ENCODE measurements around the gene KRT80.

The KRT80 gene

GRCh38 chr12:52169886-52170285 is 21.9 kb downstream of the KRT80 start:
- no peak for DNase-seq (ENCODE audit: low read depth, low spot score)
- H3K4me3 ChIP-seq (ENCODE audit: low read depth, low read length): no peak overlapping the region
- in situ Hi-C loops (cut with HindIII; ENCODE audit: low sequenced_read_pairs): no loop called here
- TF ChIP-seq, protein P1, sequence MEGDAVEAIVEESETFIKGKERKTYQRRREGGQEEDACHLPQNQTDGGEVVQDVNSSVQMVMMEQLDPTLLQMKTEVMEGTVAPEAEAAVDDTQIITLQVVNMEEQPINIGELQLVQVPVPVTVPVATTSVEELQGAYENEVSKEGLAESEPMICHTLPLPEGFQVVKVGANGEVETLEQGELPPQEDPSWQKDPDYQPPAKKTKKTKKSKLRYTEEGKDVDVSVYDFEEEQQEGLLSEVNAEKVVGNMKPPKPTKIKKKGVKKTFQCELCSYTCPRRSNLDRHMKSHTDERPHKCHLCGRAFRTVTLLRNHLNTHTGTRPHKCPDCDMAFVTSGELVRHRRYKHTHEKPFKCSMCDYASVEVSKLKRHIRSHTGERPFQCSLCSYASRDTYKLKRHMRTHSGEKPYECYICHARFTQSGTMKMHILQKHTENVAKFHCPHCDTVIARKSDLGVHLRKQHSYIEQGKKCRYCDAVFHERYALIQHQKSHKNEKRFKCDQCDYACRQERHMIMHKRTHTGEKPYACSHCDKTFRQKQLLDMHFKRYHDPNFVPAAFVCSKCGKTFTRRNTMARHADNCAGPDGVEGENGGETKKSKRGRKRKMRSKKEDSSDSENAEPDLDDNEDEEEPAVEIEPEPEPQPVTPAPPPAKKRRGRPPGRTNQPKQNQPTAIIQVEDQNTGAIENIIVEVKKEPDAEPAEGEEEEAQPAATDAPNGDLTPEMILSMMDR (IDR thresholded peaks at IDR 0.05; ENCODE audit: low read depth, low read length): no peak

- peak; percentile 62 for DNase-seq (ENCODE audit: low read depth, low spot score)
- TF ChIP-seq, protein P1 (IDR thresholded peaks at IDR 0.05; ENCODE audit: low read depth, low read length): no peak
- in situ Hi-C loops (cut with HindIII; ENCODE audit: low sequenced_read_pairs): no loop called here
- no peak overlapping the region for H3K4me3 ChIP-seq (ENCODE audit: low read depth, low read length)
Observed at GRCh38 chr12:52168019-52168717, 23.6 kb downstream of the KRT80 start.

DNA sequence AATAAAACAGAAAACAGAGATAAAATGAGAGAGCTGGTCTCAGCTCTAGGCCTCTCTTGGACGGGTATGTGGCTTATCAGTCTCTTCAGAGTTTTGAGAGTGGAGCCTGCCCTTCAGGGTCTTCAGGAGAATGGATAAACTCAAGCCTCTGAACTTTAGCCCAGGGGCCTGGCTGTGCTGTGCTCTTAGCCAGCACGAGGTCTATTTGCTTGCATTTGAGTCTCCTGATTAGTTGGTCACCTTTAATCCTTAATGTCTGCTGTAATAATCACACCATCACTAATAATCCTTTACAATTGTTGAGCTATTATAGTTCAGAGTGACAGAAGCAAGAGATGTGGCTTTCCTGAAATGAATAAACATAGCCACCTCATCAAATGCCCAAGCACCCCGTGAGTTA is 24.3 kb downstream of the KRT80 start:
- in situ Hi-C loops (cut with HindIII; ENCODE audit: low sequenced_read_pairs): no loop called here
- DNase-seq (ENCODE audit: low read depth, low spot score): no peak
- H3K4me3 ChIP-seq (ENCODE audit: low read depth, low read length): no peak overlapping the region
- TF ChIP-seq, protein P1 (IDR thresholded peaks at IDR 0.05; ENCODE audit: low read depth, low read length): no peak

DNA sequence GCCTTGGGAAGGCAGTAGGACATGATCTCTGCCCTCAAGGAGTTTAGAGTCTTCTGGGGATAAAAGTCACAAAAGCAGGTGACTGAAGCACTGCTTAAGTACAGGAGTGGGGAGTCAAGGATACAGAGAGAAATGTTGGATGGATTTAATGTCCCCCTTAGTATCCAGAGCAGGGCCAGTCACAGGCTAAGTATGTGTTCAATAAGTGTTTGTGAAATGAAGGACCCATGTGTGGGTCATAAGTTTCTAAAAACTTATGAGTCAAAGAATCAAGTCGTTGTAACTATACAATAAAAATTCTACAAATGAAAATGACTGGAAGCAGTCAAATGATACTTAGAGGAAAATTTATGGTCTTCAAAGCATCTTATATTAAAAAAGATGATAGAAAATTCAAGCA is 25.1 kb downstream of the KRT80 start:
- TF ChIP-seq, protein P1 (IDR thresholded peaks at IDR 0.05; ENCODE audit: low read depth, low read length): no peak
- H3K4me3 ChIP-seq (ENCODE audit: low read depth, low read length): no peak overlapping the region
- in situ Hi-C loops (cut with HindIII; ENCODE audit: low sequenced_read_pairs): no loop called here

GRCh38 chr12:52165096-52165855 is 26.5 kb downstream of the KRT80 start:
- TF ChIP-seq, protein P1 (IDR thresholded peaks at IDR 0.05; ENCODE audit: low read depth, low read length): no peak
- in situ Hi-C loops (cut with HindIII; ENCODE audit: low sequenced_read_pairs): no loop called here
- DNase-seq (ENCODE audit: low read depth, low spot score): no peak
- H3K4me3 ChIP-seq (ENCODE audit: low read depth, low read length): no peak overlapping the region

More for the DNA sequence above, 25.1 kb downstream of the KRT80 start:
- no peak for DNase-seq (ENCODE audit: low read depth, low spot score)

DNA sequence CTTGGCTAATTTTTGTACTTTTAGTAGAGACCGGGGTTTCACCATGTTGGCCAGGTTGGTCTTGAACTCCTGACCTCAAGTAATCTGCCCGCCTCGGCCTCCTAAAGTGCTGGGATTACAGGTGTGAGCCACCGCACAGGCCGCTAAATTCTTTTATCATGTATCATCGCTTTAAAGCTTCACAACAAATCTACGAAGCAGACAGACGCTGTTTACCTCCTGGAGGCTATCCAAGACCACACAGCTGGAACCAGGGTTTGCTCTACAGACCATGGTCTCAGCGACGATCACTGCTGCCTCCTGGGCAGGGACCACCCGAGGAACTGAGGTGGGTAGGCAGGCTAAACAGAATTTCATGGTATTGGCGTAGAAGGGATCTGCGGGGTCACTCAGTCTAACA is 27.2 kb downstream of the KRT80 start:
- no peak overlapping the region for H3K4me3 ChIP-seq (ENCODE audit: low read depth, low read length)
- DNase-seq (ENCODE audit: low read depth, low spot score): no peak
- TF ChIP-seq, protein P1 (IDR thresholded peaks at IDR 0.05; ENCODE audit: low read depth, low read length): no peak
- in situ Hi-C loops (cut with HindIII; ENCODE audit: low sequenced_read_pairs): no loop called here
